ENCODE data around the gene NGDN.
"Not testable (repeated sequence)": the region's sequence is repeated elsewhere in the genome, so short reads cannot be mapped to it uniquely, and the experiment has no call there.

Gene NGDN

DNA sequence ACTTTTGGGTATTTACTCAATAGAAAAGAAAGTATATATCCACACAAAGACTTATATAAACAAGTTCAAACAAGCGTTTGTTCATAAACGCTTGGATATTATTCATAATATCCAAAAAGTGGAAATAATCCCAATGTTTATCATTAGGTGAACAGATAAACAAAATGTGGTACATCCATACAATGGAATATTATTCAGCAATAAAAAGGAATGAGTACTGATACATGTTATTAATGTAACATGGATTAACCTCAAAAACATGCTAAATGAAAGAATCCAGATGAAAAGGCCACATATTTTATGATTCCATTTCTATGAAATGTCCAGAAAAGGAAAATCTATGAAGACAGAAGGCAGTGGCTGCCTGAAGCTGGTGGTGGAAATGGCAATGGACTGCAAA, 17.3 kb upstream of the NGDN start:
- H3K36me3 ChIP-seq (ENCODE audit: insufficient read depth), result no peaks in the 10 kb centered on the region
- H2AFZ ChIP-seq (ENCODE audit: low read depth), result no peak overlapping the region
- TF ChIP-seq, protein P1, sequence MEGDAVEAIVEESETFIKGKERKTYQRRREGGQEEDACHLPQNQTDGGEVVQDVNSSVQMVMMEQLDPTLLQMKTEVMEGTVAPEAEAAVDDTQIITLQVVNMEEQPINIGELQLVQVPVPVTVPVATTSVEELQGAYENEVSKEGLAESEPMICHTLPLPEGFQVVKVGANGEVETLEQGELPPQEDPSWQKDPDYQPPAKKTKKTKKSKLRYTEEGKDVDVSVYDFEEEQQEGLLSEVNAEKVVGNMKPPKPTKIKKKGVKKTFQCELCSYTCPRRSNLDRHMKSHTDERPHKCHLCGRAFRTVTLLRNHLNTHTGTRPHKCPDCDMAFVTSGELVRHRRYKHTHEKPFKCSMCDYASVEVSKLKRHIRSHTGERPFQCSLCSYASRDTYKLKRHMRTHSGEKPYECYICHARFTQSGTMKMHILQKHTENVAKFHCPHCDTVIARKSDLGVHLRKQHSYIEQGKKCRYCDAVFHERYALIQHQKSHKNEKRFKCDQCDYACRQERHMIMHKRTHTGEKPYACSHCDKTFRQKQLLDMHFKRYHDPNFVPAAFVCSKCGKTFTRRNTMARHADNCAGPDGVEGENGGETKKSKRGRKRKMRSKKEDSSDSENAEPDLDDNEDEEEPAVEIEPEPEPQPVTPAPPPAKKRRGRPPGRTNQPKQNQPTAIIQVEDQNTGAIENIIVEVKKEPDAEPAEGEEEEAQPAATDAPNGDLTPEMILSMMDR (conservative IDR thresholded peaks at IDR 0.05; ENCODE audit: low read depth, low read length), result no peak
- no peak overlapping the region for H3K9ac ChIP-seq
- H4K20me1 ChIP-seq (ENCODE audit: insufficient read depth), result no peaks in the 10 kb centered on the region
- H3K79me2 ChIP-seq (ENCODE audit: insufficient read depth, low read depth), result no peaks in the 10 kb centered on the region
- H3K4me3 ChIP-seq (IDR thresholded peaks at IDR 0.05; ENCODE audit: insufficient read depth, low read depth, low read length), result no peak overlapping the region
- H3K27me3 ChIP-seq (ENCODE audit: insufficient read depth, low read depth), result no peaks in the 10 kb centered on the region
- H3K4me2 ChIP-seq, result no peak overlapping the region
- H3K4me1 ChIP-seq (ENCODE audit: low read depth, poor library complexity, severe bottlenecking), result no peaks in the 10 kb centered on the region
- no peak overlapping the region for H3K27ac ChIP-seq

DNA sequence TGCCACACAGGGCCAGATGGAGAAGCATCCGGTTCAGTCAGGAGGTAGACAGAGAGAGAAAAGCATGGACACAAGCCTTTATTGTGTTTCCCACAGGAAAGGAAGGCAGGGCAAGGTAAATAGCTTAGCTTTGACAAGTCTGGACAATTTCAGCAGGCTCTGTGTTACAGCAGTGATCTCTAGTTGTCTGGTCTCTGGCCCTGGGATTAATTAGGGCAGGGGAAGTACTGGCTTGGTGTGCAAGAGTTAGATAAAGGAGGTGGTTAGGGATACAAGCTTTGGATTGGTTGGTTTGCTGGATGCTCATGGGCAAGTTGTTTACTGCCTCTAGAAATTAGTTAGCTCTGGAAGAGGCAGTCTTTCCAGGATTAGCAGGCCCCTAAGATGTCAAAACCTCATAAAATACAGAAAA, 15.1 kb upstream of the NGDN start:
- H3K36me3 ChIP-seq (ENCODE audit: insufficient read depth), result no peaks in the 10 kb centered on the region
- TF ChIP-seq, protein P1 (conservative IDR thresholded peaks at IDR 0.05; ENCODE audit: low read depth, low read length), result no peak
- no peak overlapping the region for H3K4me2 ChIP-seq
- no peaks in the 10 kb centered on the region for H3K4me1 ChIP-seq (ENCODE audit: low read depth, poor library complexity, severe bottlenecking)
- no peak overlapping the region for H3K27ac ChIP-seq
- no peak overlapping the region for H3K4me3 ChIP-seq (IDR thresholded peaks at IDR 0.05; ENCODE audit: insufficient read depth, low read depth, low read length)
- H3K27me3 ChIP-seq (ENCODE audit: insufficient read depth, low read depth), result no peaks in the 10 kb centered on the region
- no peak overlapping the region for H2AFZ ChIP-seq (ENCODE audit: low read depth)
- H3K79me2 ChIP-seq (ENCODE audit: insufficient read depth, low read depth), result no peaks in the 10 kb centered on the region
- no peaks in the 10 kb centered on the region for H4K20me1 ChIP-seq (ENCODE audit: insufficient read depth)
- H3K9ac ChIP-seq, result no peak overlapping the region

DNA sequence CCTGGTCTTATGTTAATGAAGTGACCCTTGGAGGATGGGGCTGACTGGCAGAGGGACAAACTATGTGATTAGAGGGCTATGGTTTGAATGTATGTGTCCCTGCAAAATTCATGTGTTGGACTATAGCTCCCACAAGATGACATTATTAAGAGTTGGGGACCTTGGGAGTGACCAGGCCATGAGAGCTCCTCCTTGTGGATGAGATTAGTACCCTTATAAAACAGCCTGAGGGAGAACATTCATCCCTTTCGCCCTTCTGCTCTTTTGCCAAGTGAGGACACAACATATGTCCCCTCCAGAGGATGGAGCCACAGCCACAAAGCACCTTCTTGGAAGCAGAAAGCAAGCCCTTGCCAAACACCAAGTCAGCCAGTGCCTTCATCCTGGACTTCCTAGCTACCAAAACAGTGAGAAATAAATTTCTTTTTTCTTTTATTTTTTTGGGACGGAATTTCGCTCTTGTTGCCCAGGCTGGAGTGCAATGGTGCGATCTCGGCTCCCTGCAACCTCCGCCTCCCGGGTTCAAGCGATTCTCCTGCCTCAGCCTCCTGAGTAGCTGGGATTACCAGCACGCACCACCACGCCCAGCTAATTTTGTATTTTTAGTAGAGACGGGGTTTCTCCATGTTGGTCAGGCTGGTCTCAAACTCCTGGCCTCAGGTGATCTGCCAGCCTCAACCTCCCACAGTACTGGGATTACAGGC, 12.5 kb upstream of the NGDN start:
- H3K27ac ChIP-seq; H3K4me1 ChIP-seq (ENCODE audit: low read depth, poor library complexity, severe bottlenecking); H3K4me2 ChIP-seq; H3K36me3 ChIP-seq (ENCODE audit: insufficient read depth); H4K20me1 ChIP-seq (ENCODE audit: insufficient read depth); H3K4me3 ChIP-seq (IDR thresholded peaks at IDR 0.05; ENCODE audit: insufficient read depth, low read depth, low read length); H3K27me3 ChIP-seq (ENCODE audit: insufficient read depth, low read depth); H2AFZ ChIP-seq (ENCODE audit: low read depth); H3K9ac ChIP-seq; H3K79me2 ChIP-seq (ENCODE audit: insufficient read depth, low read depth): not testable (repeated sequence)

DNA sequence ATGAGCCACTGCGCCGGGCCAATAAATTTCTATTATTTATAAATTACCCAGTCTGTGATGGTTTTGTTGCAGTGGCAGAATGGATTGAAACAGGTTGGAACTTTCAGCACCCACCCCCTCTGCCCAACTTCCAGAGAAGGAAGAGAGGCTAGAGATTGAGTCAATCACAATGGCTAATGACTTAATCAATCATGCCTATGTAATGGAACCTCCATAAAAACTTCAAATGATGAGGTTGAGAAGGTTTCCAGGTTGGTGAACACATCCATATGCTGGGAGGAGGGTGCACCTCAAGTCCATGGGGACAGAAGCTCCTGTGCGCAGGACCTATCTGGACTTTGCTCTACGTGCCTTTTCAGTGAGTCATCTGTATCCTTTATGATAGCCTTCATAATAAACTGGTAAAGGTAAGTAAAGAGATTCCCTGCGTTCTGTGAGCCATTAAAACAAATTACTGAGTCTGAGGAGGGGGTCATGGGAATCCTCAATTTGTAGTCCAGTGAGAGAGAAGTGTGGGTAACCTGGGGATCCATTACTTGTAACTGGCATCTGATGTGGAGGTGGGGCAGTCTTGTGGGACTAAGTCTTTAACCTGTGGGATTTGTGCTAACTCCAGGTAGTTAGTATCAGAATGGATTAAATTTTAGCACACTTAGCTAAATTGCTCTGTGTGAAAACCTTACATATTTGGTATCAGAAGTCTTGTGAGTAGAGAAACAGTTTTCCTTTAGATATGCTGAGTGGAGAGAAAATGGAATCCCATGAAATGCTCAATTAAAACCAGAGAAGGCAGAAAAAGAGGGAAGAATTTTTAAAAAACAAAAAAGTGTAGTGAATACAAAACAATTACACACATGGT, 11.7 kb upstream of the NGDN start:
- Histone ChIP-seq H3K79me2 (ENCODE audit: insufficient read depth, low read depth) (no peaks in the 10 kb centered on the region), H3K27me3 (ENCODE audit: insufficient read depth, low read depth) (no peaks in the 10 kb centered on the region), H3K4me2 (no peak overlapping the region), H3K9ac (no peak overlapping the region), H4K20me1 (ENCODE audit: insufficient read depth) (no peaks in the 10 kb centered on the region), H3K4me3 (IDR thresholded peaks at IDR 0.05; ENCODE audit: insufficient read depth, low read depth, low read length) (no peak overlapping the region), H3K27ac (no peak overlapping the region), H3K4me1 (ENCODE audit: low read depth, poor library complexity, severe bottlenecking) (no peaks in the 10 kb centered on the region), H3K36me3 (ENCODE audit: insufficient read depth) (no peaks in the 10 kb centered on the region), H2AFZ (ENCODE audit: low read depth) (no peak overlapping the region)
- TF ChIP-seq, protein P1 (conservative IDR thresholded peaks at IDR 0.05; ENCODE audit: low read depth, low read length), result no peak

DNA sequence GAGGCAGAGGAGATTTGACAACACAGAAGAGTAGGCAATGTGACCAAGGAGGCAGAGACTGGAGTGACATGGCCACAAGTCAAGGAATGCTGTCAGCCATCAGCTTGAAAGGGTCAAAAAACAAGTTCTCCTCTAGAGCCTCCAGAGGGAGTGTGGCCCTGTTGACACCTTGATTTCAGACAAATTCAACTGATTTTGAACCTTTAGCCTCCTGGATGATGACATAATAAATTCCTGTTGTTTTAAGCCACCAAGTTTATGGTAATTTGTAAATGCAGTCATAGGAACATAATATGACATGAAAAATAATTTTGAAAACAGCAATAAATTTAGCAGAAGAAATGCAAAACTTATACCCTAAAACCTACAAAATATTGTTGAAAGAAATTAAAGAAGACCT, 8.5 kb upstream of the NGDN start:
- Histone ChIP-seq H2AFZ (ENCODE audit: low read depth) (no peak overlapping the region), H3K9ac (no peak overlapping the region), H4K20me1 (ENCODE audit: insufficient read depth) (no peaks in the 10 kb centered on the region), H3K36me3 (ENCODE audit: insufficient read depth) (no peaks in the 10 kb centered on the region), H3K4me3 (IDR thresholded peaks at IDR 0.05; ENCODE audit: insufficient read depth, low read depth, low read length) (no peak overlapping the region), H3K4me2 (no peak overlapping the region), H3K27me3 (ENCODE audit: insufficient read depth, low read depth) (no peaks in the 10 kb centered on the region), H3K79me2 (ENCODE audit: insufficient read depth, low read depth) (no peaks in the 10 kb centered on the region), H3K27ac (no peak overlapping the region), H3K4me1 (ENCODE audit: low read depth, poor library complexity, severe bottlenecking) (no peaks in the 10 kb centered on the region)
- TF ChIP-seq, protein P1 (conservative IDR thresholded peaks at IDR 0.05; ENCODE audit: low read depth, low read length), result no peak
